Activated CD8-positive, alpha-beta memory T cell treated with anti-CD3 and anti-CD28 coated beads for 48 hours (primary cell): ENCODE measurements around the gene SPRYD3.

Source experiments
- DNase-seq, 3 experiments: peaks; one replicate each; pipeline ENCODE4 v3.0.0-alpha.2; 2020; ENCODE audit warnings: low read depth in 2 of 3, low spot score in 2 of 3

The SPRYD3 gene

DNA sequence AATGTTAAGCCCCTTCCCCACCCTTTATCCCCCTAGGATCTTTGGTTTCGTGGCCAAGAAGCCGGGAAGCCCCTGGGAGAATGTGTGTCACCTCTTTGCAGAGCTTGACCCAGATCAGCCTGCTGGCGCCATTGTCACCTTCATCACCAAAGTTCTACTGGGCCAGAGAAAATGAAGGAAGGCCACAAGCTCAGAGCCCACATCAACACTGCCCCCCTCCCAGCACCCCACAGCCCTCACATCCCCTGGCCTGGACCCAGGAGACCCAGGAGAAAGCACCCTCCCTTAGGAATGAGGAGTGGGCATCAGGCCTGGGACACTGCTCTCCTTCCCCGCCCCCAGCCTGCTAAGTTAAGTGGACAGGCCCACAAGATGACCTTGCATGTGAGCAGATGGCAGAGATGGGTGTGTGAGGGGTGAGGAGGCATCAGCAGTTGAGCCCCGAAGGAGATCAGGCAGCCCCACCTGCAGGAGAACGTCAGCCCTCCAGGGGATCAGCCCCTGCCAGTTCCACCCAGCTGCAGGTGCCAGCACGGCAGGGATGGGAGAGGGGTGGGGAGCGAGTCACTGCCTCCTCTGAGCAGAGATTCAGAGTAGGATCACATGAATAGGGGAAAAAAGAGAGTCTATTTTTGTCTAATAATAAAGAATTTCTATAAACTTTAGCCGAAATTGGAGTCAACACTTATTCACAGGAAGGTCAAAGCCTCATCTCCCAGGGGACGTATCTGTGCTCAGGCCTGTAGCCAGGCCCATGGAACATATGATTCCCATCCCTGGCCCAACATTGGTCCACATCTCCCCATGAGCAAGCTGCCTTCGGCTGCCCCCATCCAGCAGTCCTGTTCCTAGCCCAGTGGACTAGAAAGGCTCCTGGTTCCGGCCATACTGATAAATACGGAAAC, 15.2 kb downstream of the SPRYD3 start:
- no peak for DNase-seq

DNA sequence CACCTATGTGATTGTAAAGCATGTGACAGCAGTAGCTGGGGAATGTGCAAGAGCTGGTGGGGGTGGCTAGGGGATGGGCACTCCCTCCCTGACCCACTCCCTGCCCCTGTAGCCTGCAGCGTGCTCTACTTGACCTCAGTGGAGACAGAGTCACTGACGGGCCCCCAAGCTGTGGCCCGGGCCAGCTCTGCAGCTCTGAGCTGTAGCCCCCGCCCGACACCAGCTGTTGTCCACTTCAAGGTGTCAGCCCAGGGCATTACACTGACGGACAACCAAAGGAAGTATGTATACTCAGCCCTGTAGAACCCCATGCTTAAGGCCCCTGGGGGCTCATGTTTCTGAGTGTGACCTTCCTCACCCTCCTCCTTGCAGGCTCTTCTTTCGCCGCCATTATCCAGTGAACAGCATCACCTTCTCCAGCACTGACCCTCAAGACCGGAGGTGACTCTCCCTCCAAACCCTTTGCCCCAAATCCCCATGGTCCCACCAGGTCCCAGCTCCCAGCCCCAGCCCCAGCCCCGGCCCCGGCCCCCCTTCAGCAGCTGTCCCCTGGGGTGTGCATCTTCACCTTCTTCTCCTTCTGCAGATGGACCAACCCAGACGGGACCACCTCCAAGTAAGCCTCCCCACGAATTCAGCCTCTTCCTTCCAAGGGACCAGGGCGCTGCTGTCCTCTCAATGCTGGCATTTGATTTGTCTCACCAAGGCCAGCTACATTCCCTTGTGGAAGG, 16.0 kb downstream of the SPRYD3 start:
- no peak for DNase-seq

DNA sequence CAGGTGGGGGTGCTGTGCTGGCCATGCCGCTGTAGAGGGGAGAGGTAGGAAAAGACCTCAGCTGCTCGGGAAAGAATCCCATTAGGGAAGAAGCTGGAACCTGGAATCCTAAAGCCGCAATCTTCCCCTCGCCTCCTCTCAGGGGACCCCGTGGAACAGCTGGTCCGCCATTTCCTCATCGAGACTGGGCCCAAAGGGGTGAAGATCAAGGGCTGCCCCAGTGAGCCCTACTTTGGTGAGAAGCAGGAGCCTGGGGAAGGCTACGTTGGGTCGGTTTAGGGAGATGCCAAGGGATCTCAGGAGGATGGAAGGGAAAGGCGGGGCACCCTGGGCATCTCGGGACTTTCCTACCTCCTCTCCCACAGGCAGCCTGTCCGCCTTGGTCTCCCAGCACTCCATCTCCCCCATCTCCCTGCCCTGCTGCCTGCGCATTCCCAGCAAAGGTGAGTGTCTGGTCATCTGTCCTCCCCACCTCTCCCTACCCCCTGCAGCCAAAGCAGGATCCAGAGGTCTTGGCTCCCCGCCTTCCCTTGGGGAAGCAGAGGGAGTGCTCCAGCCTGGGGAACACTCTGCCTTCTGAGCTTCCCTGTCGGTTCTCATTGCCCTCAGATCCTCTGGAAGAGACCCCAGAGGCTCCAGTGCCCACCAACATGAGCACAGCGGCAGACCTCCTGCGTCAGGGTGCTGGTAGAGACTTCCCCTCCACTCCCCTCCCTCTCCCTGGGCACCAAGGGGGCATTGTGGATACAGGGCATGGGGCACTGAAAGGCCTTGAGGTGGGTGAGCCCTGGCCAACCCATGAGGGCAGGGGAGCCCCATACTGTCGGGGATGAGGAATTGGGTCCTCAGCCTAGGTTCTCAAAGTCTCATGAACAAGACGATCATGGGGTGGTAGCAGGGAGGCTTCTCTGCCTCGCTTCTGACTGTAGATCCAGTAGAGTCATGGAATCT, 16.9 kb downstream of the SPRYD3 start:
- no peak for DNase-seq

DNA sequence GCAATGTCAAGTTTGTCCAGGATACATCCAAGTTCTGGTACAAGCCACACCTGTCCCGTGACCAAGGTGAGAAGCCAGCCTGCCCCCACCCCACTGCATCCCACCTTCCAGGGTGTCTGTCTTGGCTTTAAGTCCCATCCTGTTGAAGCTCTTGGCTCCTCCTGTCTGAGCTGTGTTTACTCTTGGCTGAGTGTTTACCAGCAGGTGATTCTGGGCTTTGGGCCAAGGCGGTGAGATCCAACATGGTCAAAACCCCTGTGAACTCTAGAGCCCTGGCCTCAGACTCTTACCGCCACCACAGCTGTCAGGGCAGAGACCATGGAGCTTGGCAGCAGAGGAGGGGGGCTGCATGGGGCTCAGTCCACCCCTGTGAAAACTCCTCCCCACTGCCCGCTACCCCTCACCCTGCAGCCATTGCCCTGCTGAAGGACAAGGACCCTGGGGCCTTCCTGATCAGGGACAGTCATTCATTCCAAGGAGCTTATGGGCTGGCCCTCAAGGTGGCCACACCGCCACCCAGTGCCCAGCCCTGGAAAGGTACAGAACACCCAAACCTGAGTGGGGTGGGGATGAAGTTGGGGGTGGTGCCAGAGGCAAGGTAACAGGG, 17.7 kb downstream of the SPRYD3 start:
- DNase-seq = no peak

DNA sequence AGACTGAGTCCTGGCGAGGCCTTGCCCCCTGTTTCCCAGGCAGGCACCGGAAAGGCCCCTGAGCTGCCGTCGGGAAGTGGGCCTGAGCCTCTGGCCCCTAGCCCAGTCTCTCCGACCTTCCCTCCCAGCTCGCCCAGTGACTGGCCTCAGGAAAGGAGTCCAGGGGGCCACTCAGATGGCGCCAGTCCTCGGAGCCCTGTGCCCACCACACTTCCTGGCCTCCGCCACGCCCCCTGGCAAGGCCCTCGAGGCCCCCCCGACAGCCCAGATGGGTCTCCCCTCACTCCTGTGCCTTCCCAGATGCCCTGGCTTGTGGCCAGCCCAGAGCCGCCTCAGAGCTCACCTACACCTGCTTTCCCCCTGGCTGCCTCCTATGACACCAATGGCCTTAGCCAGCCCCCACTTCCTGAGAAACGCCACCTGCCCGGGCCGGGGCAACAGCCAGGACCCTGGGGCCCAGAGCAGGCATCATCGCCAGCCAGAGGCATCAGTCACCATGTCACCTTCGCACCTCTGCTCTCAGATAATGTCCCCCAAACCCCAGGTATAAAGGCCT, 18.4 kb downstream of the SPRYD3 start:
- no peak for DNase-seq

DNA sequence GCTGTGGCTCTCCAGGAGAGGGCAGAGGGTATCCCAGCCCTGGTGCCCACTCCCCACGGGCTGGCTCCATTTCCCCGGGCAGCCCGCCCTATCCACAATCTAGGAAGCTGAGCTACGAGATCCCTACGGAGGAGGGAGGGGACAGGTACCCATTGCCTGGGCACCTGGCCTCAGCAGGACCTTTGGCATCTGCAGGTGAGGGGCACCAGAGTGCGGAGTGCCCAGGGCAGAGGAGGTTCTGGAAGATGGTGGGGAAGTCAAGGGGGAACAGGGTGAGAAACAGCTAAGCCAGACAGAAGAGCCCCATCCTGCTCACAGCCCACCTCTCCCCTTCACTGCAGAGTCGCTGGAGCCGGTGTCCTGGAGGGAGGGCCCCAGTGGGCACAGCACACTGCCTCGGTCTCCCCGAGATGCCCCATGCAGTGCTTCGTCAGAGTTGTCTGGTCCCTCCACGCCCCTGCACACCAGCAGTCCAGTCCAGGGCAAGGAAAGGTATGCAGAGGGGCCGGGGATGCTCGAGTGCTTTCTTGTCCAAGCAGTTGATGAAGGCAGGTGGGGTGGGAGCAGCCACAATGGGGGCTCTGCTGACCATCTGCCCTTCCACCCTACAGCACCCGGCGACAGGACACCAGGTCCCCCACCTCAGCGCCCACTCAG, 19.0 kb downstream of the SPRYD3 start:
- no peak for DNase-seq

DNA sequence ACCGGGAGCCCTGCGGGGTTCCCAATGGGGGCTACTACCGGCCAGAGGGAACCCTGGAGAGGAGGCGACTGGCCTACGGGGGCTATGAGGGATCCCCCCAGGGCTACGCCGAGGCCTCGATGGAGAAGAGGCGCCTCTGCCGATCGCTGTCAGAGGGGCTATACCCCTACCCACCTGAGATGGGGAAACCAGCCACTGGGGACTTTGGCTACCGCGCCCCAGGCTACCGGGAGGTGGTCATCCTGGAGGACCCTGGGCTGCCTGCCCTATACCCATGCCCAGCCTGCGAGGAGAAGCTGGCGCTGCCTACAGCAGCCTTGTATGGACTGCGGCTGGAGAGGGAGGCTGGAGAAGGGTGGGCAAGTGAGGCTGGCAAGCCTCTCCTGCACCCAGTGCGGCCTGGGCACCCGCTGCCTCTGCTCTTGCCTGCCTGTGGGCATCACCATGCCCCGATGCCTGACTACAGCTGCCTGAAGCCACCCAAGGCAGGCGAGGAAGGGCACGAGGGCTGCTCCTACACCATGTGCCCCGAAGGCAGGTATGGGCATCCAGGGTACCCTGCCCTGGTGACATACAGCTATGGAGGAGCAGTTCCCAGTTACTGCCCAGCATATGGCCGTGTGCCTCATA, 19.6 kb downstream of the SPRYD3 start:
- DNase-seq = no peak

DNA sequence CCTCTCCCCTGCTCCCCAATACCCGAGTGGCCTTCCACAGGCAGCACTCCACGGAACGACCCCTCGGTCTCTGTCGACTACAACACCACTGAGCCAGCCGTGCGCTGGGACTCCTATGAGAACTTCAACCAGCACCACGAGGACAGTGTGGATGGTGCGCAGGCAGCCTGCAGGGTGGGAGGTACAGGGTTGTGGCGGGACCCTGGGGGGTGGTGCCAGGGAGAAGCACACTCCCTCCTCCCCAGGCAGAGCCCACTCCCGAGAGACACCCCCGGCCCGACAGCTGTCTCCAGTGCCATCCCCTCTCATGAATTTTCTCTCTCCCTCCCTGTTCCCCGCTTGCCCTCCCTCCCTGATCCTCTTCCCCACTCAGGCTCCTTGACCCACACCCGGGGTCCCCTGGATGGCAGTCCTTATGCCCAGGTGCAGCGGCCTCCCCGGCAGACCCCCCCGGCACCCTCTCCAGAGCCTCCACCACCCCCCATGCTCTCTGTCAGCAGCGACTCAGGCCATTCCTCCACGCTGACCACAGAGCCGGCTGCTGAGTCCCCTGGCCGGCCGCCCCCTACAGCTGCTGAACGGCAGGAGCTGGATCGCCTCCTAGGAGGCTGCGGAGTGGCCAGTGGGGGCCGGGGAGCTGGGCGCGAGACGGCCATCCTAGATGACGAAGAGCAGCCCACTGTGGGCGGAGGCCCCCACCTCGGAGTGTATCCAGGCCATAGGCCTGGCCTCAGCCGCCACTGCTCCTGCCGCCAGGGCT, 20.3 kb downstream of the SPRYD3 start:
- no peak for DNase-seq

DNA sequence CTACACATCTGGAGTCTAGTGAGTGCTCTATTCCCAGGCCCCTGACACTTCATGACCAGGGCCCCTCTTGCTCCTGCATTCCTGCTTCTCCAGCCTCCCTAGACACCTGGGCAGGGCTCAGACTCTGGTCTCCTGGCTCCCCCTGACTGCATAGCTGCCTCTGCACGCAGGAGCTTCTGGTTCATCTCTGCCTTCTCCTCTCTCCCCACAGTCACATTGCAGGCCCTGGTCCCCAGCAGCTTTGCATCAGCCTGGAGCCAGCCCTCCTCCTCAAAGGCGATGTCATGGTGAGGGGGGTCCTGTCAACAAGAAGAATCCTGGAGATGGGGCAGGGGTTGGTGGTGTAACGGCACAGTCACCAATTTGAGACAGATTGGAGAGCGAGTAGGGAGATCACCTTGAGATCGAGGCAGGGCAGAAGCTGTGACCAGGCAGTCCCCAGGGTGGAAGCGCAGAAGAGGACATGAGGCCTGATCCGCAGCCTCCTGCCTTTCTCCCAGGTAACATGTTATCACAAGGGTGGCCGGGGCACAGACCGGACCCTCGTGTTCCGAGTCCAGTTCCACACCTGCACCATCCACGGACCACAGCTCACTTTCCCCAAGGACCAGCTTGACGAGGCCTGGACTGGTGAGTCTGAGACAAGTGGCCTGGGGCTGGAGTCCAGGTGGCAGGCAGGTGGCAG, 21.2 kb downstream of the SPRYD3 start:
- DNase-seq = no peak

DNA sequence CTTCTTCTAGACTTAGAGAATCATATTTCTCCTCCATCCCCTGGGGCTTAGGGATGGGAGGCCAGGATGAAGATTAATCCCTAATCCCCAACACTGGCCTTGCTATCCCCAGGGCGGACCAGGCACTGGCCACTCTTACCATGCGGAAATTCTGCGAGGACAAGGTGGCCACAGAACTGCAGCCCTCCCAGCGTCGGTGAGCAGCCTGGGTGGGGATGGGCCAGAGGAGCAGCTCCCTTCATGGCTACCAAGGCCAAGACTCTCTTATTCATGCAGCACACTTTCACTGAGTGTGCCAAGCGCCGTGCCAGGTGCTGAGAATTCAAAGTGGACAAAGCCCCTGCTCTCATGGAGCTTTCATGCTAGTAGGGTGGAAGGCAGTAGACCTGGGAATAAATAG, 22.3 kb downstream of the SPRYD3 start:
- no peak for DNase-seq

DNA sequence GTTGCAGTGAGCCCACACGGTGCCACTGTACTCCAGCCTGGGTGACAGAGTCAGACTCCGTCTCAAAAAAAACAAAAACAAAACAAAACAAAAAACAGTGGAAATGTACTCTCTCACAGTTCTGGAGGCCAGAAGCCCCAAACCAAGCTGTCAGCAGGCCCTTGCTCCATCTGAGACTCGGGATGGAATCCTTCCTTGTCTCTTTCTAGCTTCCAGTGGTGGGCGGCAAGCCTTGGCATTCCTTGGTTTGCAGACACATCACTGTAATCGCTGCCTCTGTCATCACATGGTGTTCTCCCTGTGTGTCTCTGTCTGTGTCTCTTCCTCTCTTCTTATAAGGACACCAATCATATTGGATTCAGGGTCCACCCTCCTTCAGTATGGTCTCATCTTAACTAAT, 22.9 kb downstream of the SPRYD3 start:
- DNase-seq = no peak

DNA sequence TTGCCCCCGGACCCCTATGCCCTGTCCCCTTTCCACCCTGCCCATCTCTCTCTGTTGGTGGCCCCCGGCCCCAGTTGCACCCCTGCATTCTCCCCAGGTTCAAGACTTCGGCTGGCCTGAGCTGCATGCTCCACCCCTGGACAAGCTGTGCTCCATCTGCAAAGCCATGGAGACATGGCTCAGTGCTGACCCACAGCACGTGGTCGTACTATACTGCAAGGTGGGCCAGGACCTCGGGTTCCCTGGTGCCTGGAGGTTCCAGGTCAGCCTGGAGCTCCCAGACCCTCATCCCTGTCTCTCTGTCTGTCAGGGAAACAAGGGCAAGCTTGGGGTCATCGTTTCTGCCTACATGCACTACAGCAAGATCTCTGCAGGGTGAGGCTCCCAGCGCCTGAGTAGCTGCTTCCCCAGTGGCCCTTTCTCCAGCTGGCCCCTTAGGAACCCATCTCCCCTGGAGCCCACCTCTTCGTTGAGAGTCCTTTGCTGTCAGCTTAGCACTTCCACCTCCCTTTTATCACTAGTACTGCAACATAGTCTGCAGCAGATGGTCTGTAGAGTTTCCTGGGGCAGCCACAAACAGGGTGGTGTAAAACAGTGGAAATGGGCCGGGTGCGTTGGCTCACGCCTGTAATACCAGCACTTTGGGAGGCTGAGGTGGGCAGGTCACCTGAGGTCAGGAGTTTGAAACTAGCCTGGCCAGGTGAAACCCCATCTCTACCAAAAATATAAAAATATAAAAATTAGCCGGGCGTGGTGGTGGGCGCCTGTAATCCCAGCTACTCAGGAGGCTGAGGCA, 23.5 kb downstream of the SPRYD3 start:
- DNase-seq = no peak

DNA sequence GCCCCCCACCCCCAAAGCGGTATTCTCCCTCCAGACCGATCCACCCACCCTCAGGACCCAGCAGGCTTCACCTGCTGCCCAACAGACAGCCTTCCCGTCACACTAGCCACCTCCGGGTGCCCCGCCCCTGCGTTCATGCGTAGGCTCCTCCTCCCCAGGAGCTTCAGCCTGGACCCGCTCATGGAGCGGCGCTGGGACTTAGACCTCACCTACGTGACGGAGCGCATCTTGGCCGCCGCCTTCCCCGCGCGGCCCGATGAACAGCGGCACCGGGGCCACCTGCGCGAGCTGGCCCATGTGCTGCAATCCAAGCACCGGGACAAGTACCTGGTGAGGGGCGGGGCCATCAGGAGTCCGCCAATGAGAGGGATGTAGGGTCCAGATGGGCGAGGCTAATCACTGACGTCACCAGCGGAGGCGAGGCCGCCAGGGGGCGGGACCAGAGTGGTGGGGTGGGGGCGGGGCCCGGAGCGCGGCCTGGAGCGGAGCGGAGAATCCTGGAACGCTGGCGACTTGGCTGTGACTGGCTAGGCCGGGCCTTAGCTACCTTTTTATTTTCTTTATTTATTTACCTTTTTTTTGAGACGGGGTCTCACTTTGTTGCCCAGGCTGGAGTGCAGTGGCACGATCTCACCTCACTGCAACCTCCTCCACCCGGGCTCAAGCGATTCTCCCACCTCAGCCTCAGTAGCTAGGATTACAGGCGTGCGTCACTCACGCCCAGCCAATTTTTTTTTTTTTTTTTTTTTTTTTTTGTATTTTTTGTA, 24.9 kb downstream of the SPRYD3 start:
- peak; percentile 77 to 94 (median 81) for DNase-seq

DNA sequence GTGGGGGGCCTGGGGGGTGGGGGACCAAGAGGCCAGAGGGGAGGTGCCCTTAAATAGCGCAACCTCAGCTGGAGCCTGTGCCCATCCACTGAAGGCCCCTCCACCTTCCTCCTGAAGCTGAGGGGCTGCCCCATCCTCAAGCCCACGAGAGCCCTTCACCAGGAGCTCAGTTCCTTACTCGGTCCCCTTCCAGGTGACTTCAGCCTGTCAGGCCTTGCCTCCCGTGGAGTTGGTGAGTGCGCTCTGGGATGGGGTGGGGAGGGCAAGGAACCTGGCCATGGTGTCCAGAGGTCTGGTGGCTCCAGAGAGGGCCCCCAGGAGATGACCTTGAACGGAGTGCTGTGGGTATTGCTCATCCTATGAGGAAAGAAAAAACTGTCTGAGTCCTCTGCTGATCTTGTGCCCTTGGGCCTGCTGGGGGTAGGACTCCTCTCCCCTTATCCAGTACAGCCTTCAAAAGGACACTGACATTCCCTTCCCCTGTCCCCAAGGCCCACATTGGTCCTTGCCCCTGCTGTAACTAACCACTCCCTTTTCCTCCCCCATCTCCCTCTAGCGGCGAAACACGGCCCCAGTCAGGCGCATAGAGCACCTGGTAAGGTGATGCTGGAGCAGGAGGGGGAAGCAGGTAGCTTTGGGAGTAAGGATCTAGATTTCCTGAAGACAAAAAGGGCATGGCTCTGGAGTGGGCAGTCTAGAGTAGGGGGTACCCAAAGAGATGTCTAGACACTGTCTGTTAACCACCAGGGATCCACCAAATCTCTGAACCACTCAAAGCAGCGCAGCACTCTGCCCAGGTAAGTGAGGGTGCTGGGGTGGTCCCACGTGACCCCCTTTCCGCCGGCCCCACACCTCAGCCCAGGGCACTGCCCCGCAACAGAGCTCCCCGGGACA, 25.7 kb downstream of the SPRYD3 start:
- no peak for DNase-seq

DNA sequence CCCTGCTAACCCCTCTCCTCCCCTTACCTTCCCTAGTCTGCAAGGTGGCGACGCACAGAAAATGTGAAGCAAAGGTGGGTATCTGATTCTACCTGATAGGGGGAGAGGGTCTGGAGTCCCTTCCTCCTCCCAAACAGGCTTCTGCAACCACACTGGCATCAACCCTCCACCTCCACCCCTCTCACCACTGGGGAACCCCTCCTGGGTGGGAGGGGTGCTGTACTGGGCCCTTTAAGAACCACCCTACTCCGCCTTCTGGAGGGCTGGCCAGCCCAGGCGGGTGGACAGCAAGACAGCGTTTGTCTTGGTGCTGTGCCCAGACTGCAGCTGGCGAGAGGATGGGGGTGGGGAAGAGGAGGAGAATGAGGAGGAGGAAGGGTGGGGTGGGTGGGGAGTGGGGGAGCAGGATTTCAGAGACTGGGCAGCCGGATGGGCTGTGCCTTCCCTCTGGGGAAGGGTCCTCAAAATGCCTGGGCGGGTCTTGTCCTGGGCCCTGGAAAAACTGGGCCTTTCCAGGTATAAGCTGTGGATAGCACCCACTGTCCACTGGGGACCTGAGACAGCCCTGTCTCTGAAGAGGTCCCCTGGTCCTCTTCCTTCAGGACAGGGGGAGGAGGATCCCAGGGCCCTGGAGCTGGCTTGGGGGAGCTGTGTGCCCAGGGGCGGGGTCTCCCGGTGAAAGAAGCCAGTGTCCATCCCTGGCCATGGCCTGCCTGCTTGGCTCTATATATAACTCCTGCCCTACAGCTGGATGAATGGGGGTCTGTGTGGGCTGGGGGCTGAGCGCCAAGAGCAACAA, 26.6 kb downstream of the SPRYD3 start:
- DNase-seq = no peak
